H9 (cell line): ENCODE results near the gene LETM1. TPM values are rescaled to one million over a fixed set of nuclear protein-coding genes. Genes with fewer than 3 reads are reported as not detected.

Source experiments
- DNase-seq: peaks from one replicate; pipeline ENCODE4 v3.0.0-alpha.2; 2017
- H2AFZ ChIP-seq: one replicate; pipeline ENCODE4 v1.6.1; 2013; ENCODE audit warnings: mild to moderate bottlenecking, low read length, control low read depth, moderate library complexity
- H2AK5ac ChIP-seq: 2 replicates; pipeline ENCODE4 v1.6.1; 2013; ENCODE audit warnings: low read length, control low read depth, mixed read lengths; ENCODE audit not compliant: insufficient read length
- H2BK120ac ChIP-seq: one replicate; pipeline ENCODE4 v1.6.1; 2013; ENCODE audit warnings: low read depth, mild to moderate bottlenecking, low read length, control low read depth, inconsistent platforms; ENCODE audit not compliant: poor library complexity, severe bottlenecking
- H2BK12ac ChIP-seq: 2 replicates; pipeline ENCODE4 v1.6.1; 2013; ENCODE audit warnings: low read length, control low read depth, mixed read lengths, low read depth; ENCODE audit not compliant: insufficient read length
- H2BK15ac ChIP-seq: 2 replicates; pipeline ENCODE4 v1.6.1; 2013; ENCODE audit warnings: low read depth, low read length, control low read depth
- H2BK20ac ChIP-seq: one replicate; pipeline ENCODE4 v1.6.1; 2013; ENCODE audit warnings: low read depth, mild to moderate bottlenecking, low read length, control low read depth, inconsistent platforms; ENCODE audit not compliant: poor library complexity, severe bottlenecking
- H2BK5ac ChIP-seq: 2 replicates; pipeline ENCODE4 v1.6.1; 2013; ENCODE audit warnings: low read length, control low read depth, mixed read lengths; ENCODE audit not compliant: insufficient read length
- H3K14ac ChIP-seq: 2 replicates; pipeline ENCODE4 v1.6.1; 2013; ENCODE audit warnings: low read length, control low read depth; ENCODE audit not compliant: insufficient read depth
- H3K18ac ChIP-seq: 2 replicates; pipeline ENCODE4 v1.6.1; 2013; ENCODE audit warnings: low read depth, mild to moderate bottlenecking, mixed read lengths, low read length, control low read depth; ENCODE audit not compliant: insufficient read length
- H3K23ac ChIP-seq: 2 replicates; pipeline ENCODE4 v1.6.1; 2013; ENCODE audit warnings: low read length, control low read depth, mixed read lengths, low read depth; ENCODE audit not compliant: insufficient read length
- H3K23me2 ChIP-seq: 2 replicates; pipeline ENCODE4 v1.6.1; 2013; ENCODE audit warnings: low read depth, mild to moderate bottlenecking, mixed read lengths, low read length, control low read depth; ENCODE audit not compliant: insufficient read length, poor library complexity, severe bottlenecking
- H3K27ac ChIP-seq: 2 replicates; pipeline ENCODE4 v1.5.1; 2013; ENCODE audit warnings: low read length, control low read depth, mixed read lengths, low read depth; ENCODE audit not compliant: insufficient read length
- H3K27me3 ChIP-seq: 2 replicates; pipeline ENCODE4 v1.6.1; 2013; ENCODE audit warnings: low read length, control low read depth, inconsistent platforms; ENCODE audit not compliant: insufficient read depth
- H3K4ac ChIP-seq: 2 replicates; pipeline ENCODE4 v1.6.1; 2013; ENCODE audit warnings: low read depth, mild to moderate bottlenecking, control low read depth, inconsistent platforms, low read length, moderate library complexity
- H3K4me1 ChIP-seq: 2 replicates; pipeline ENCODE4 v1.6.1; 2013; ENCODE audit warnings: low read length, control low read depth, inconsistent platforms; ENCODE audit not compliant: insufficient read depth
- H3K4me2 ChIP-seq: 2 replicates; pipeline ENCODE4 v1.6.1; 2013; ENCODE audit warnings: low read length, control low read depth, mixed read lengths; ENCODE audit not compliant: insufficient read length, insufficient read depth
- H3K56ac ChIP-seq: 2 replicates; pipeline ENCODE4 v1.6.1; 2013; ENCODE audit warnings: low read depth, mild to moderate bottlenecking, mixed read lengths, low read length, control low read depth; ENCODE audit not compliant: insufficient read length
- H3K79me1 ChIP-seq: 2 replicates; pipeline ENCODE4 v1.6.1; 2013; ENCODE audit warnings: low read depth, mild to moderate bottlenecking, moderate library complexity, low read length, control low read depth, inconsistent platforms; ENCODE audit not compliant: insufficient read depth, poor library complexity, severe bottlenecking
- H3K79me2 ChIP-seq: 2 replicates; pipeline ENCODE4 v1.6.1; 2013; ENCODE audit warnings: low read length, control low read depth, inconsistent platforms; ENCODE audit not compliant: insufficient read depth
- H3K9ac ChIP-seq: 2 replicates; pipeline ENCODE4 v1.6.1; 2013; ENCODE audit warnings: low read length, control low read depth, mixed read lengths; ENCODE audit not compliant: insufficient read length; ENCODE audit errors: extremely low read depth
- H3K9me3 ChIP-seq: one replicate; pipeline ENCODE4 v1.6.1; 2013; ENCODE audit warnings: low read depth, low read length, inconsistent platforms; ENCODE audit not compliant: control insufficient read depth
- H3T11ph ChIP-seq: one replicate; pipeline ENCODE4 v1.6.1; 2013; ENCODE audit warnings: mild to moderate bottlenecking, low read length, control low read depth, inconsistent platforms
- H4K20me1 ChIP-seq: one replicate; pipeline ENCODE4 v1.6.1; 2013; ENCODE audit not compliant: control insufficient read depth, insufficient read length, insufficient read depth
- H4K5ac ChIP-seq: 2 replicates; pipeline ENCODE4 v1.6.1; 2013; ENCODE audit warnings: low read depth, mild to moderate bottlenecking, mixed read lengths, low read length, control low read depth; ENCODE audit not compliant: insufficient read length
- H4K8ac ChIP-seq: replicated peaks from 2 replicates; pipeline ENCODE4 v1.6.1; 2013; ENCODE audit warnings: low read length, control low read depth, mixed read lengths, low read depth; ENCODE audit not compliant: insufficient read length
- H4K91ac ChIP-seq: 2 replicates; pipeline ENCODE4 v1.6.1; 2013; ENCODE audit warnings: low read depth, mild to moderate bottlenecking, moderate library complexity, mixed read lengths, low read length, control low read depth; ENCODE audit not compliant: insufficient read length
- H3K27ac Mint-ChIP-seq, 3 experiments: 2 replicates in 2 of 3; 3 replicates in 1 of 3; pipeline ENCODE4 v1.8.0; 2020 to 2021; ENCODE audit warnings: mixed read lengths in 3 of 3, mild to moderate bottlenecking in 1 of 3, moderate library complexity in 1 of 3
- H3K27me3 Mint-ChIP-seq: 2 replicates; pipeline ENCODE4 v1.8.0; 2021; ENCODE audit warnings: low read depth, mild to moderate bottlenecking, moderate library complexity, mixed read lengths
- H3K36me3 Mint-ChIP-seq, 3 experiments: 2 replicates in 2 of 3; 3 replicates in 1 of 3; pipeline ENCODE4 v1.8.0; 2020 to 2021; ENCODE audit warnings: low read depth in 3 of 3, mixed read lengths in 3 of 3; ENCODE audit not compliant: insufficient read depth in 1 of 3
- H3K4me1 Mint-ChIP-seq, 2 experiments: 2 replicates each; pipeline ENCODE4 v1.8.0; 2020; ENCODE audit warnings: mixed read lengths in 2 of 2
- H3K4me3 Mint-ChIP-seq, 2 experiments: 2 replicates in 1 of 2; 3 replicates in 1 of 2; pipeline ENCODE4 v1.8.0; 2020 to 2021; ENCODE audit warnings: mild to moderate bottlenecking in 2 of 2, mixed read lengths in 2 of 2, moderate library complexity in 1 of 2
- H3K9me3 Mint-ChIP-seq, 2 experiments: 2 replicates in 1 of 2; 3 replicates in 1 of 2; pipeline ENCODE4 v1.8.0; 2020; ENCODE audit warnings: mild to moderate bottlenecking in 2 of 2, mixed read lengths in 2 of 2, moderate library complexity in 1 of 2
- WGBS: extraction: QIAGEN DNeasy Blood & Tissue Kit; methylation state at CpG from one replicate; pipeline ENCODE4 v1.1.7; 2013; ENCODE audit warnings: missing lambda C conversion rate, low lambda C conversion rate, mixed read lengths; ENCODE audit not compliant: insufficient read length; ENCODE audit errors: extremely low coverage; 5-methylcytosine and 5-hydroxymethylcytosine counted together
- total RNA-seq: library from RNA; stranded (reverse); gene quantifications from 2 replicates; pipeline ENCODE4 v1.2.1, GENCODE V29; 2021
- TF ChIP-seq, protein P1 (sequence below): fragments of 200-600 bp; sonication (generic); conservative IDR thresholded peaks from 3 replicates; pipeline ENCODE4 v1.8.0; 2021; ENCODE audit warnings: antibody characterized with exemption, mild to moderate bottlenecking

LETM1 gene
- total RNA-seq, 1 experiment from 2014 or later: 43.4 TPM

DNA sequence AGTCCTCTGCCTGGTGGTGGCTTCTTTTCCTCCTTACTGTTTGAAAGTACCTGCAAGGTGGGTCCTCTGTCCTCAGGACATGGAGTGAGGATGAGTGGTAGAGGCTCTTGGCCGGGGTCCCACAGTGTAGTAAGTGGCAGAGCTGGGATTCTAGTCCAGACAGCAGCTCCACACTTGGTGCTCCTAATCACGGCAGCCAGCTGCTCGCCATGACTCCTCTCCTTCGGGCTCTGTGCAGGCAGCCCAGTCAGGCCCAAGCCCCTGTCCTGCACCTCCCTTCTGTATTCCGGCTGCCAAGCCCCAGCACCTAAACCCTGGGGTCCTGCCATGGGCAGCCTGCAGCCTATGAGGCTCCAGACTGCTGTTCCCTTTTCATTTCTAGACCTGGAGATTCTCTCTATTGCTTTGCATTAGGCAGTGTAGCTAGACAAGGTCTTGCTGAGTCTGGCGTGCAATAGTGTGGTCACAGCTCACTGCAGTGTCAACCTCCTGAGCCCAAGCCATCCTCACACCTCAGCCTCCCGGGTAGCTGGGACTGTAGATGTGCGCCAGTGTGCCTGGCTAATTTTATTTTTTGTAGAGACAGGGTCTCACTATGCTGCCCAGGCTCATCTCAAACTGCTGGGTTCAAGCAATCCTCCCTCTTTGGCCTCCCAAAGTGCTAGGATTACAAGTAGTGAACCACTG is 40.2 kb upstream of the LETM1 start:
- no CpG with 5 or more reads among the region's 8 CpGs for WGBS
- Mint-ChIP-seq H3K36me3 (peaks cover 12 to 25% (median 16%) of the 10 kb centered on the region in 3 experiments; a peak in 6 of 7 replicates), H3K9me3 (no peaks in the 10 kb centered on the region), H3K27ac (no peak overlapping the region), H3K4me3 (no peak overlapping the region), H3K27me3 (peaks cover 1% of the 10 kb centered on the region; the same call in 1 of the 2 replicates), H3K4me1 (peaks cover 7 to 17% of the 10 kb centered on the region in 2 experiments)
- Histone ChIP-seq H3K4me2 (no peak overlapping the region), H3K9ac (no peak overlapping the region), H3K23ac (no peak overlapping the region), H3K4ac (no peak overlapping the region), H4K91ac (no peak overlapping the region), H3K18ac (no peak overlapping the region), H2BK20ac (no peak overlapping the region), H2BK15ac (no peak overlapping the region), H3K27ac (no peak overlapping the region), H3K4me1 (no peaks in the 10 kb centered on the region), H3K56ac (no peak overlapping the region), H4K20me1 (no peaks in the 10 kb centered on the region), H3K79me1 (peaks cover 3% of the 10 kb centered on the region), H3K14ac (no peak overlapping the region), H3K23me2 (no peaks in the 10 kb centered on the region), H2AK5ac (no peak overlapping the region), H3K9me3 (no peaks in the 10 kb centered on the region), H3T11ph (no peak overlapping the region), H4K5ac (no peak overlapping the region), H3K27me3 (no peaks in the 10 kb centered on the region), H2BK120ac (no peak overlapping the region), H2AFZ (no peak overlapping the region), H2BK5ac (no peak overlapping the region), H4K8ac (no peak overlapping the region), H3K79me2 (peaks cover 10% of the 10 kb centered on the region; the same call in 1 of the 2 replicates), H2BK12ac (no peak overlapping the region)
- TF ChIP-seq, protein P1, sequence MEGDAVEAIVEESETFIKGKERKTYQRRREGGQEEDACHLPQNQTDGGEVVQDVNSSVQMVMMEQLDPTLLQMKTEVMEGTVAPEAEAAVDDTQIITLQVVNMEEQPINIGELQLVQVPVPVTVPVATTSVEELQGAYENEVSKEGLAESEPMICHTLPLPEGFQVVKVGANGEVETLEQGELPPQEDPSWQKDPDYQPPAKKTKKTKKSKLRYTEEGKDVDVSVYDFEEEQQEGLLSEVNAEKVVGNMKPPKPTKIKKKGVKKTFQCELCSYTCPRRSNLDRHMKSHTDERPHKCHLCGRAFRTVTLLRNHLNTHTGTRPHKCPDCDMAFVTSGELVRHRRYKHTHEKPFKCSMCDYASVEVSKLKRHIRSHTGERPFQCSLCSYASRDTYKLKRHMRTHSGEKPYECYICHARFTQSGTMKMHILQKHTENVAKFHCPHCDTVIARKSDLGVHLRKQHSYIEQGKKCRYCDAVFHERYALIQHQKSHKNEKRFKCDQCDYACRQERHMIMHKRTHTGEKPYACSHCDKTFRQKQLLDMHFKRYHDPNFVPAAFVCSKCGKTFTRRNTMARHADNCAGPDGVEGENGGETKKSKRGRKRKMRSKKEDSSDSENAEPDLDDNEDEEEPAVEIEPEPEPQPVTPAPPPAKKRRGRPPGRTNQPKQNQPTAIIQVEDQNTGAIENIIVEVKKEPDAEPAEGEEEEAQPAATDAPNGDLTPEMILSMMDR: no peak
- no peak for DNase-seq
